Esophagus squamous epithelium (tissue), 4 donors: ENCODE data around the gene LGALS4.

Experiments used
- POLR2A ChIP-seq, 4 donors: fragments of 450-650 bp; IDR thresholded peaks; one replicate each; pipeline ENCODE4 v1.6.1; 2017; ENCODE audit warnings: antibody characterized with exemption in 4 of 4, mild to moderate bottlenecking in 4 of 4, moderate library complexity in 3 of 4
- TF ChIP-seq, protein P1 (sequence below), 6 experiments: fragments of 450-650 bp in 4 of 6; fragments of 200-600 bp in 2 of 6; sonication (generic) in 2 of 6; IDR thresholded peaks; one replicate each; pipeline ENCODE4 v1.5.1; 2016 to 2019; ENCODE audit warnings: antibody characterized with exemption in 6 of 6, mild to moderate bottlenecking in 4 of 6, moderate library complexity in 4 of 6

DNA sequence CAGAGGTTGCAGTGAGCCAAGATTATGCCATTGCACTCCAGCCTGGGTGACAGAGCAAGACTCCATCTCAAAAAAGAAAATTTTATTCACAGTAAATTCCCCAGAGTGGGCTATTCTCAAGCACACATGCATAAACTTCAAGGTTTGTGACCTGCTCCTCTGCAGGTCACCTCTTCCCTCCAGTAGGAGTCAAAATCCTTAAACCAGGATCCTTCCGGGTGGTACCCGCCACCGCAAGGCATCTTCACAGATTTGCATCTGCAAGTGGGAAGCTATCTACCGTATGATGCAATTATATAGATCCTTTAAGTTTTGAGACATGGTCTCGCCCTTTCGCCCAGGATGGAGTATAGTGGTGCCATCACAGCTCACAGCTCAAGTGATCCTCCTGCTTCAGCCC, 21.8 kb upstream of the LGALS4 start:
- TF ChIP-seq, protein P1, sequence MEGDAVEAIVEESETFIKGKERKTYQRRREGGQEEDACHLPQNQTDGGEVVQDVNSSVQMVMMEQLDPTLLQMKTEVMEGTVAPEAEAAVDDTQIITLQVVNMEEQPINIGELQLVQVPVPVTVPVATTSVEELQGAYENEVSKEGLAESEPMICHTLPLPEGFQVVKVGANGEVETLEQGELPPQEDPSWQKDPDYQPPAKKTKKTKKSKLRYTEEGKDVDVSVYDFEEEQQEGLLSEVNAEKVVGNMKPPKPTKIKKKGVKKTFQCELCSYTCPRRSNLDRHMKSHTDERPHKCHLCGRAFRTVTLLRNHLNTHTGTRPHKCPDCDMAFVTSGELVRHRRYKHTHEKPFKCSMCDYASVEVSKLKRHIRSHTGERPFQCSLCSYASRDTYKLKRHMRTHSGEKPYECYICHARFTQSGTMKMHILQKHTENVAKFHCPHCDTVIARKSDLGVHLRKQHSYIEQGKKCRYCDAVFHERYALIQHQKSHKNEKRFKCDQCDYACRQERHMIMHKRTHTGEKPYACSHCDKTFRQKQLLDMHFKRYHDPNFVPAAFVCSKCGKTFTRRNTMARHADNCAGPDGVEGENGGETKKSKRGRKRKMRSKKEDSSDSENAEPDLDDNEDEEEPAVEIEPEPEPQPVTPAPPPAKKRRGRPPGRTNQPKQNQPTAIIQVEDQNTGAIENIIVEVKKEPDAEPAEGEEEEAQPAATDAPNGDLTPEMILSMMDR (IDR thresholded peaks at IDR 0.05): no peak
- TF ChIP-seq POLR2A (IDR thresholded peaks at IDR 0.05): no peak
